Right lobe of liver (tissue), 4 donors: Measurements from ENCODE around the gene C19orf38.

Experiments
- POLR2A ChIP-seq: fragments of 450-650 bp; IDR thresholded peaks from one replicate; pipeline ENCODE4 v1.6.1; 2017; ENCODE audit warnings: antibody characterized with exemption, mild to moderate bottlenecking
- TF ChIP-seq, protein P1 (sequence below), 4 donors: fragments of 200-600 bp in 3 of 4; fragments of 450-650 bp in 1 of 4; IDR thresholded peaks; one replicate each; pipeline versions ENCODE4 v1.5.1 to v1.8.0; 2016 to 2022; ENCODE audit warnings: antibody characterized with exemption in 4 of 4, mild to moderate bottlenecking in 2 of 4
- donor health status: DM: no; HTN: no; CAD: no.
- donor health status: DM: no; HTN: no; CAD: no.
- donor health status: DM: no; HTN: yes; CAD: no.

- TF ChIP-seq, protein P1, sequence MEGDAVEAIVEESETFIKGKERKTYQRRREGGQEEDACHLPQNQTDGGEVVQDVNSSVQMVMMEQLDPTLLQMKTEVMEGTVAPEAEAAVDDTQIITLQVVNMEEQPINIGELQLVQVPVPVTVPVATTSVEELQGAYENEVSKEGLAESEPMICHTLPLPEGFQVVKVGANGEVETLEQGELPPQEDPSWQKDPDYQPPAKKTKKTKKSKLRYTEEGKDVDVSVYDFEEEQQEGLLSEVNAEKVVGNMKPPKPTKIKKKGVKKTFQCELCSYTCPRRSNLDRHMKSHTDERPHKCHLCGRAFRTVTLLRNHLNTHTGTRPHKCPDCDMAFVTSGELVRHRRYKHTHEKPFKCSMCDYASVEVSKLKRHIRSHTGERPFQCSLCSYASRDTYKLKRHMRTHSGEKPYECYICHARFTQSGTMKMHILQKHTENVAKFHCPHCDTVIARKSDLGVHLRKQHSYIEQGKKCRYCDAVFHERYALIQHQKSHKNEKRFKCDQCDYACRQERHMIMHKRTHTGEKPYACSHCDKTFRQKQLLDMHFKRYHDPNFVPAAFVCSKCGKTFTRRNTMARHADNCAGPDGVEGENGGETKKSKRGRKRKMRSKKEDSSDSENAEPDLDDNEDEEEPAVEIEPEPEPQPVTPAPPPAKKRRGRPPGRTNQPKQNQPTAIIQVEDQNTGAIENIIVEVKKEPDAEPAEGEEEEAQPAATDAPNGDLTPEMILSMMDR (IDR thresholded peaks at IDR 0.05) = no peak
- no peak for TF ChIP-seq POLR2A
Measured at GRCh38 chr19:10815969-10816644, 32.1 kb upstream of the C19orf38 start.
